GM13977 (cell line): ENCODE results near the gene OPCML.

Source experiments
- DNase-seq: peaks from one replicate; pipeline ENCODE4 v3.0.0; 2012; ENCODE audit warnings: low spot score
- CTCF ChIP-seq: IDR thresholded peaks from 2 replicates; pipeline ENCODE4 v1.5.1; 2012; ENCODE audit warnings: mild to moderate bottlenecking, control low read depth; ENCODE audit not compliant: insufficient read depth; ENCODE audit errors: extremely low read depth, missing control alignments
- in situ Hi-C: fragments of 300-500 bp; cut with MboI; formaldehyde crosslinking; loops from one replicate; pipeline ENCODE4 v1.12.0; 2022; ENCODE audit warnings: low sequenced_read_pairs, low pct_unique_long_range_greater_than_20kb, mixed read lengths, inconsistent platforms; ENCODE audit not compliant: unreplicated experiment

OPCML gene

DNA sequence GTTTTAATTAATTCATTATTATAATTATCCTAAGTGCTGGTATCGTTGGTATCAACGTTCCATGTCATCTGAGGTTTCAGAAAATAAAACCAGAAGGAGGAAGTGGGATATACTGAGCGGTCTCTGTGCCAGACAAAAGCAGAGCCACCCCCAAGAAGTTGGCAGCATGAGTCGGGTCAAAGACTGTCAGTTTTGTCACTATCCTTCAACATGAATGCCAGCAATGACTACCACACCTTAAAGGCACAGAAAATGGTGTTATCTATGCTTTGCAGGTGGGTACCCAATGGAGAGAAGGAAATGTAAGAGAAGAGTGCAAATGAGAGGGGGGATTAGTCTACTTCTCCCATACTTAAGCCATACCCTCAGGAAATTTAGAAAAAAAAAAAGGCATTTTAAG lies 408.5 kb downstream of the OPCML start:
- no peak for DNase-seq
- TF ChIP-seq CTCF, result no peak
- in situ Hi-C loops, result no loop called here

GRCh38 chr11:133123366-133123765 lies 408.9 kb downstream of the OPCML start:
- no peak for DNase-seq
- in situ Hi-C loops, result no loop called here
- no peak for TF ChIP-seq CTCF

DNA sequence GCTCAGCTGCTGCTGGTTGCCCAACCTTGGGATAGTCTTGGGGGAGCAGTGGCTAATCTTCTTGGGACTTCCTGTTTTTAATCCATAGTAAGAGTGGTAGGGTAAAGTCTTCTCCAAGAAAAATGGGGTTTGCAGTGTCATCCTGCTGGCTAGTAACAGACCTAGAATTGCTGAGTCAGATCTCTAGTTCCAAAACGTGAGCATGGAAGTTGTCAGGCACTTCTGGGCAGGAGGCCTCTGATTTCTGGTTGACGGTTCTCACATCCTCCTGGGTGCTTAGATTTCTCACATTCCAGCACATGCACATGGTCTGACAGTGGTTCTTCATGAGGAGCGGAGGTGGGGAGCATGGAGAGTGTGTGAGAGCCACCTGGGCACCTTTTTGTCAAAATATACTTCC lies 410.0 kb downstream of the OPCML start:
- in situ Hi-C loops, result no loop called here
- TF ChIP-seq CTCF, result no peak
- DNase-seq, result no peak

GRCh38 chr11:133118563-133119268 lies 413.6 kb downstream of the OPCML start:
- no peak for DNase-seq
- TF ChIP-seq CTCF, result no peak
- in situ Hi-C loops, result no loop called here

GRCh38 chr11:133115099-133115498 lies 417.2 kb downstream of the OPCML start:
- no peak for DNase-seq
- in situ Hi-C loops, result no loop called here
- no peak for TF ChIP-seq CTCF

DNA sequence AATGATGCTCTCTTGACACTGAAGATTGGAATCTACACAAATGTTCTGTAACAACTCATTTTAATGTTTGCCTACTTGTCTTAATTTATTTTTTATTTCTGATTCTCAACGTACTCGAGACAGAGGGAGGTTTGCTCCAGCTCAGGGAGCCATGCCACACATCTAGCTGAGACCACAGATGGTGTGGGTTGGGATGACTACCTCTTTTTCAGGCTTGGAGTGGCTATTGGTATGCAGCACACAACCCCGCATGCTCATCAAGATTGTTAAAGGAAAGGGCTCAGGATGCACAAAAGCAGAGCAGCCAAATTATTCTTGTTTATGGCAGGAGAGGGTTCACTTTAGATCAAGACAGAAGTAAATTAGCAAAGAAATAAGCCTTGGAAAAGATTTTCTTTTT lies 424.5 kb downstream of the OPCML start:
- in situ Hi-C loops, result no loop called here
- TF ChIP-seq CTCF, result no peak
- no peak for DNase-seq
